PFSK-1 (cell line): ENCODE results near the gene SEPTIN7.

Experiments
- FOXP2 ChIP-seq: optimal IDR thresholded peaks from 2 replicates; pipeline ENCODE3; 2011; ENCODE audit warnings: borderline replicate concordance, control low read depth, inconsistent platforms; ENCODE audit not compliant: insufficient read depth; ENCODE audit errors: extremely low read length, extremely low read depth
- POLR2AphosphoS5 ChIP-seq: IDR thresholded peaks from 2 replicates; pipeline ENCODE4 v1.6.1; 2012; ENCODE audit warnings: low read depth, mild to moderate bottlenecking, control low read depth, low read length, moderate library complexity
- REST ChIP-seq, 2 experiments: IDR thresholded peaks; 2 replicates each; pipeline versions ENCODE4 v1.6.1 to v1.8.0; 2011 to 2012; ENCODE audit warnings: low read depth in 2 of 2, low read length in 2 of 2, control low read depth in 1 of 2, inconsistent platforms in 1 of 2, mild to moderate bottlenecking in 1 of 2, moderate library complexity in 1 of 2; ENCODE audit not compliant: insufficient read depth in 1 of 2
- SIN3A ChIP-seq: IDR thresholded peaks from 2 replicates; pipeline ENCODE4 v1.6.1; 2012; ENCODE audit warnings: mild to moderate bottlenecking, low read length, moderate library complexity, borderline replicate concordance; ENCODE audit not compliant: insufficient read depth
- TAF1 ChIP-seq: IDR thresholded peaks from 2 replicates; pipeline ENCODE4 v1.6.1; 2012; ENCODE audit warnings: low read length, control low read depth, borderline replicate concordance; ENCODE audit not compliant: insufficient read depth

The SEPTIN7 gene

GRCh38 chr7:35819954-35820703 lies 19.3 kb downstream of the SEPTIN7 start:
- TF ChIP-seq SIN3A = no peak
- TF ChIP-seq REST (IDR thresholded peaks at IDR 0.05; ENCODE audit: insufficient read depth in 1 of 2, low read depth in 2 of 2, low read length in 2 of 2) = no peak
- no peak for TF ChIP-seq TAF1
- no peak for TF ChIP-seq POLR2AphosphoS5
- no peak for TF ChIP-seq FOXP2

GRCh38 chr7:35820858-35821257 lies 20.0 kb downstream of the SEPTIN7 start:
- no peak for TF ChIP-seq FOXP2

- TF ChIP-seq SIN3A (no peak), POLR2AphosphoS5 (no peak), FOXP2 (no peak), TAF1 (no peak), REST (IDR thresholded peaks at IDR 0.05; ENCODE audit: insufficient read depth in 1 of 2, low read depth in 2 of 2, low read length in 2 of 2) (no peak)
These were observed 22.6 kb downstream of the SEPTIN7 start for GRCh38 chr7:35823440-35823839.

GRCh38 chr7:35825974-35826373 lies 25.1 kb downstream of the SEPTIN7 start:
- no peak for TF ChIP-seq FOXP2
- TF ChIP-seq POLR2AphosphoS5 = no peak
- no peak for TF ChIP-seq SIN3A
- TF ChIP-seq TAF1 = no peak
- TF ChIP-seq REST (IDR thresholded peaks at IDR 0.05; ENCODE audit: insufficient read depth in 1 of 2, low read depth in 2 of 2, low read length in 2 of 2) = no peak

GRCh38 chr7:35826751-35827150 lies 25.9 kb downstream of the SEPTIN7 start:
- TF ChIP-seq TAF1 = no peak
- TF ChIP-seq POLR2AphosphoS5 = no peak
- TF ChIP-seq SIN3A = no peak
- no peak for TF ChIP-seq REST (IDR thresholded peaks at IDR 0.05; ENCODE audit: insufficient read depth in 1 of 2, low read depth in 2 of 2, low read length in 2 of 2)
- TF ChIP-seq FOXP2 = no peak
